Dermis microvascular lymphatic vessel endothelial cell (primary cell): ENCODE measurements around the gene COL19A1. TPM values are rescaled to one million over a fixed set of nuclear protein-coding genes. Genes with fewer than 3 reads are reported as not detected.

Experiments used
- DNase-seq, 2 donors: peaks; one replicate each; pipeline versions ENCODE4 v3.0.0 to v3.0.0-alpha.2; 2010; ENCODE audit warnings: low read depth in 2 of 2
- total RNA-seq: library from RNA; depleted of rRNA; stranded (reverse); fragments of >200 nt; gene quantifications from 2 replicates; pipeline ENCODE4 v1.2.1, GENCODE V29; 2014

COL19A1 gene
- total RNA-seq, 1 donor from 2014 or later: under 0.01 TPM

- DNase-seq: peak; percentile 12 to 34
These were observed 354.8 kb downstream of the COL19A1 start for GRCh38 chr6:70221025-70221714.

- no peak for DNase-seq
These were observed 355.5 kb downstream of the COL19A1 start for GRCh38 chr6:70221715-70222438.

GRCh38 chr6:70222439-70222749, 356.0 kb downstream of the COL19A1 start:
- no peak for DNase-seq

GRCh38 chr6:70225055-70225454, 358.7 kb downstream of the COL19A1 start:
- no peak for DNase-seq

GRCh38 chr6:70231311-70231710, 365.0 kb downstream of the COL19A1 start:
- no peak for DNase-seq

GRCh38 chr6:70234561-70235236, 368.3 kb downstream of the COL19A1 start:
- no peak for DNase-seq

- DNase-seq: no peak
These were observed 370.0 kb downstream of the COL19A1 start for GRCh38 chr6:70236343-70236742.

GRCh38 chr6:70241031-70241430, 374.7 kb downstream of the COL19A1 start:
- no peak for DNase-seq

GRCh38 chr6:70241991-70242420, 375.6 kb downstream of the COL19A1 start:
- no peak for DNase-seq

GRCh38 chr6:70246118-70246517, 379.8 kb downstream of the COL19A1 start:
- DNase-seq: no peak

GRCh38 chr6:70252604-70253003, 386.2 kb downstream of the COL19A1 start:
- DNase-seq: no peak

GRCh38 chr6:70253923-70254322, 387.6 kb downstream of the COL19A1 start:
- no peak for DNase-seq

- no peak for DNase-seq
These were observed 388.4 kb downstream of the COL19A1 start for GRCh38 chr6:70254784-70255183.

GRCh38 chr6:70257768-70258273, 391.5 kb downstream of the COL19A1 start:
- DNase-seq: no peak

- no peak for DNase-seq
These were observed 392.1 kb downstream of the COL19A1 start for GRCh38 chr6:70258483-70258882.

Other genes with a start within 250 kb of the COL19A1 start
- 10.8 and 16.7 TPM in 2 replicates for gene LMBRD1, start 69.5 kb upstream of the COL19A1 start, total RNA-seq